Endothelial cell (in vitro differentiated cells): ENCODE data around the gene DTX4. TPM values are rescaled to one million over a fixed set of nuclear protein-coding genes. Genes with fewer than 3 reads are reported as not detected.

Experiments used
- DNase-seq: peaks from one replicate; pipeline ENCODE4 v3.0.0; 2021; ENCODE audit warnings: low spot score
- H3K27ac Mint-ChIP-seq: one replicate; pipeline ENCODE4 v1.8.0; 2021; ENCODE audit warnings: mixed read lengths, inconsistent platforms; ENCODE audit not compliant: unreplicated experiment
- H3K27me3 Mint-ChIP-seq: one replicate; pipeline ENCODE4 v1.8.0; 2021; ENCODE audit warnings: mild to moderate bottlenecking, moderate library complexity, mixed read lengths, inconsistent platforms; ENCODE audit not compliant: unreplicated experiment
- H3K36me3 Mint-ChIP-seq: one replicate; pipeline ENCODE4 v1.8.0; 2021; ENCODE audit warnings: mild to moderate bottlenecking, low read depth, mixed read lengths, inconsistent platforms; ENCODE audit not compliant: unreplicated experiment
- H3K4me1 Mint-ChIP-seq: one replicate; pipeline ENCODE4 v1.8.0; 2021; ENCODE audit warnings: mild to moderate bottlenecking, mixed read lengths, inconsistent platforms; ENCODE audit not compliant: unreplicated experiment
- H3K4me3 Mint-ChIP-seq: one replicate; pipeline ENCODE4 v1.8.0; 2021; ENCODE audit warnings: mild to moderate bottlenecking, mixed read lengths, inconsistent platforms; ENCODE audit not compliant: unreplicated experiment
- H3K9me3 Mint-ChIP-seq: one replicate; pipeline ENCODE4 v1.8.0; 2021; ENCODE audit warnings: mixed read lengths, inconsistent platforms; ENCODE audit not compliant: unreplicated experiment
- total RNA-seq: library from RNA; stranded (reverse); fragmentation: NEBNext Ultra II Directional; extraction: Animal tissue kit (Norgen Biotek cat#: 25700); gene quantifications from one replicate; pipeline ENCODE4 v1.2.1, GENCODE V29; 2021; ENCODE audit not compliant: unreplicated experiment
- TF ChIP-seq, protein P1 (sequence below): fragments of 200-600 bp; sonication (generic); IDR thresholded peaks from one replicate; pipeline ENCODE4 v1.5.0; 2021; ENCODE audit warnings: antibody characterized with exemption; ENCODE audit not compliant: unreplicated experiment

The DTX4 gene
- total RNA-seq, 1 donor from 2014 or later: 29.4 TPM

DNA sequence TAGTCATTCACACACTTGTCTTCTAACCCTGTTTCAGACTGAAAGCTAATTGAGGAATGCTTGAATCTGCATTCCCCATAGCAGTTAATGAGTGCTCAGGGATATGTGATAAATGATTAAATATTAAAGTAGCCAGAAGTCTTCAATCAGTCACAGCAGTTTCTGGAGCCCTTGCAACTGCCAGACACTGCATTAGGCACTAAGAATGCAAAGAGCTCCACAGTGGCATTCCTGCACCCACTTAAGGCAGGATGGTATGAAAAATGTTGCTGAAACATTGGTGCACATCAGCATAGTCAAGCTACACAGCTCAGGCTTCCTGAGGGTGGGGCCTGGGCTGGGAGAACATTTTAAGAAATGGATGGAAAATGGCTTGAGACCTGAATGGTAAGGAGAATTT lies 6.5 kb downstream of the DTX4 start:
- TF ChIP-seq, protein P1, sequence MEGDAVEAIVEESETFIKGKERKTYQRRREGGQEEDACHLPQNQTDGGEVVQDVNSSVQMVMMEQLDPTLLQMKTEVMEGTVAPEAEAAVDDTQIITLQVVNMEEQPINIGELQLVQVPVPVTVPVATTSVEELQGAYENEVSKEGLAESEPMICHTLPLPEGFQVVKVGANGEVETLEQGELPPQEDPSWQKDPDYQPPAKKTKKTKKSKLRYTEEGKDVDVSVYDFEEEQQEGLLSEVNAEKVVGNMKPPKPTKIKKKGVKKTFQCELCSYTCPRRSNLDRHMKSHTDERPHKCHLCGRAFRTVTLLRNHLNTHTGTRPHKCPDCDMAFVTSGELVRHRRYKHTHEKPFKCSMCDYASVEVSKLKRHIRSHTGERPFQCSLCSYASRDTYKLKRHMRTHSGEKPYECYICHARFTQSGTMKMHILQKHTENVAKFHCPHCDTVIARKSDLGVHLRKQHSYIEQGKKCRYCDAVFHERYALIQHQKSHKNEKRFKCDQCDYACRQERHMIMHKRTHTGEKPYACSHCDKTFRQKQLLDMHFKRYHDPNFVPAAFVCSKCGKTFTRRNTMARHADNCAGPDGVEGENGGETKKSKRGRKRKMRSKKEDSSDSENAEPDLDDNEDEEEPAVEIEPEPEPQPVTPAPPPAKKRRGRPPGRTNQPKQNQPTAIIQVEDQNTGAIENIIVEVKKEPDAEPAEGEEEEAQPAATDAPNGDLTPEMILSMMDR: no peak
- H3K4me1 Mint-ChIP-seq: peaks cover 16% of the 10 kb centered on the region
- H3K36me3 Mint-ChIP-seq: peaks cover 49% of the 10 kb centered on the region
- no peak overlapping the region for H3K27ac Mint-ChIP-seq
- H3K9me3 Mint-ChIP-seq: no peaks in the 10 kb centered on the region
- peaks cover 8% of the 10 kb centered on the region for H3K27me3 Mint-ChIP-seq
- no peak for DNase-seq
- no peak overlapping the region for H3K4me3 Mint-ChIP-seq

DNA sequence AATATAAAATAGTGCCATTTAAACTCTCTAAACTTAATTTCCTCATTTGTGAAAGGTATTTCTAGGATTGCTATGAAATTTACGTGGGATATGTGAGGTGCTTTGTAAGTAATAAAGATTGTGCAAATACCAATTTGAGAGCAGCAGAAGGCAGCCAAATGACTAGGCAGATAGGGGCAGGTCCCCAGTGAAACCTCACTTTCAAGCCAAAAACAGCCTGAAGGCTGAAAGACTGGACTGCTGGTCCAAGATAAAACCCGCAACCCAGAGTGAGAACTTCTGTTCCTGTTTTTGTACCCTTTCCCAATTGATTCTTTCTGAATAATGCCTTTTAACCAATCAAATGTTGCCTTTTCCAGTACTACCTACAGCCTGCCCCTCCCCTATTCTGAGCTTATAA lies 7.2 kb downstream of the DTX4 start:
- H3K27me3 Mint-ChIP-seq: peaks cover 7% of the 10 kb centered on the region
- TF ChIP-seq, protein P1: no peak
- H3K36me3 Mint-ChIP-seq: peaks cover 54% of the 10 kb centered on the region
- no peaks in the 10 kb centered on the region for H3K9me3 Mint-ChIP-seq
- H3K27ac Mint-ChIP-seq: no peak overlapping the region
- DNase-seq: no peak
- H3K4me1 Mint-ChIP-seq: peaks cover 11% of the 10 kb centered on the region
- no peak overlapping the region for H3K4me3 Mint-ChIP-seq

DNA sequence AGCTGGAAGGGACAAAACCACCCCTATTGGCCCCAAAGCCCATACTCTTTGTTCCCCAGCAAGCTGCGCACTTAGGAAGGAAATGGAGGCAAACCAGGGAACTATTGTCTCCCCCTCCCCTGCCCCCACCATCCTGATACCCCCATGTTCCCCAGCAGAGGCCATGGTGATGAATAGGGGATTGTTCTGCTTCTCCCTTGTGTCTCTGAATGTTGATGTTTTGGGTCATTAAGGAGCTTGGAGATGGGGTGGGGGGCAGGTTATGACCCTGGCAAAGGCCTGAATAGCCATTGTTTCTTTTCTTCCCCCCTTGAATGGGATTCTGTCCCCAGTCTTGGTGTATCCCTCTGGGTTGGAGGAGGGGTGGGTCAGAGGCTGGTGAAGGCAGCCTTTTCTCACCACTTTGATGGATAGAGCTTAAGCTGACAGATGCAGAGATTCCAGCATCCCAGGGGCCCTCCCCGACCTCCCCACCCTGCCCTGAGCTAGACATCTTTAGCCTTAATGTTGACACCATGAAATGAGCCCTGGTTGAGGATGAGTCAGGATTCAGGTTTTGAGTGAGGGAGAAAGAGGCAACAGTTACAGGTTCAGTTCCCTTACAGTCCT lies 8.3 kb downstream of the DTX4 start:
- TF ChIP-seq, protein P1: no peak
- DNase-seq: no peak
- H3K4me1 Mint-ChIP-seq: peaks cover 11% of the 10 kb centered on the region
- H3K27me3 Mint-ChIP-seq: peaks cover 1% of the 10 kb centered on the region
- H3K27ac Mint-ChIP-seq: no peak overlapping the region
- H3K4me3 Mint-ChIP-seq: peak overlapping the region; percentile 70
- peaks cover 59% of the 10 kb centered on the region for H3K36me3 Mint-ChIP-seq
- H3K9me3 Mint-ChIP-seq: no peaks in the 10 kb centered on the region

DNA sequence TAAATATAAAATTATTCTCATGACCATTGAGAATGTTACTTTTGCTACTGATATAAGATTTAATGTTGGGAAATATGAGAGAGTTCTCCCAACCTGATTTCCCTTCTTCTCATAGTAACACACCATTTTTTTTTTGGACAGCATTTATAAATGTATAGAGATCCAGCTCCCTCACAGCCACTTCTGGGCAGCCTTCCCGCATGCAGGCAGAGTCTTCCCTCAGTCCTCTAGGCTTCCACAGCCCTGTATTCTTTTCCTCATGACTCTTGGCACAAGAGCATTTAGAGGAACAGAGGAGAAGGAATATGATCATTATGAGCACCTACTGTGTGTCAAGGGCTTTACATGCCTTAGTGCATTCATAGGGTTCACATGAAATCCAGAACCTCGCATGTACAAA lies 9.0 kb downstream of the DTX4 start:
- DNase-seq: no peak
- H3K4me3 Mint-ChIP-seq: no peak overlapping the region
- no peaks in the 10 kb centered on the region for H3K9me3 Mint-ChIP-seq
- TF ChIP-seq, protein P1: no peak
- peaks cover 59% of the 10 kb centered on the region for H3K36me3 Mint-ChIP-seq
- peaks cover 10% of the 10 kb centered on the region for H3K4me1 Mint-ChIP-seq
- peaks cover 1% of the 10 kb centered on the region for H3K27me3 Mint-ChIP-seq
- no peak overlapping the region for H3K27ac Mint-ChIP-seq

DNA sequence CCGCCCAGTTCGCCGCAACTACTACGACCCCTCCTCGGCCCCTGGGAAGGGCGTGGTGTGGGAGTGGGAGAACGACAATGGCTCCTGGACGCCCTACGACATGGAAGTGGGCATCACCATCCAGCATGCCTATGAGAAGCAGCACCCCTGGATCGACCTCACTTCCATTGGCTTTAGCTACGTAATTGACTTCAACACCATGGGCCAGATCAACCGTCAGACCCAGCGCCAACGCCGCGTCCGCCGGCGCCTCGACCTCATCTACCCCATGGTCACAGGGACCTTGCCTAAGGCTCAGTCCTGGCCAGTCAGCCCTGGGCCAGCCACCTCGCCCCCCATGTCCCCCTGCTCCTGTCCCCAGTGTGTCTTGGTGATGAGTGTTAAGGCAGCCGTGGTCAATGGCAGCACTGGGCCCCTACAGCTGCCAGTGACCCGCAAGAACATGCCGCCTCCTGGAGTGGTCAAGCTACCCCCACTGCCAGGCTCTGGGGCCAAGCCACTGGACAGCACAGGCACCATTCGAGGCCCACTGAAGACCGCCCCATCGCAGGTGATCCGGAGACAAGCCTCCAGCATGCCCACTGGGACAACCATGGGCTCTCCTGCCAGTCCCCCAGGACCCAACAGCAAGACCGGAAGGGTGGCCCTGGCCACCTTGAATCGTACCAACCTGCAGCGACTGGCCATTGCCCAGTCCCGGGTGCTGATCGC lies 10.0 kb downstream of the DTX4 start:
- H3K36me3 Mint-ChIP-seq: peaks cover 60% of the 10 kb centered on the region
- peak overlapping the region; percentile 47 for H3K4me3 Mint-ChIP-seq
- TF ChIP-seq, protein P1: no peak
- no peak overlapping the region for H3K27ac Mint-ChIP-seq
- H3K27me3 Mint-ChIP-seq: peaks cover 4% of the 10 kb centered on the region
- no peak for DNase-seq
- H3K9me3 Mint-ChIP-seq: no peaks in the 10 kb centered on the region
- peaks cover 13% of the 10 kb centered on the region for H3K4me1 Mint-ChIP-seq
